ENCODE measurements around the gene GSDMA.

Gene GSDMA

GRCh38 chr17:39954876-39955275 lies 7.9 kb upstream of the GSDMA start:
- H2AFZ ChIP-seq (ENCODE audit: low read depth, low read length): no peak overlapping the region
- H3K23ac ChIP-seq (ENCODE audit: low read length in 2 of 2): no peak overlapping the region
- 51% methylated on average over 3 of the region's 4 CpGs for WGBS
- H2BK12ac ChIP-seq (ENCODE audit: low read length in 2 of 2): no peak overlapping the region
- peaks cover 9% of the 10 kb centered on the region for H3K4me1 ChIP-seq (ENCODE audit: control insufficient read depth, insufficient read depth, low read depth, low read length)
- no peak overlapping the region for H3K18ac ChIP-seq (ENCODE audit: low read depth in 1 of 2, low read length in 2 of 2)
- H3K9ac ChIP-seq (ENCODE audit: low read length): no peak overlapping the region
- no peak overlapping the region for H3K27ac ChIP-seq (ENCODE audit: low read length, poor library complexity, severe bottlenecking)
- H2BK5ac ChIP-seq (ENCODE audit: low read depth, low read length, poor library complexity, severe bottlenecking): no peak overlapping the region
- no peaks in the 10 kb centered on the region for H3K9me3 ChIP-seq (ENCODE audit: control insufficient read depth, low read length)
- no peaks in the 10 kb centered on the region for H3K36me3 ChIP-seq (ENCODE audit: control insufficient read depth in 1 of 2, insufficient read depth in 2 of 2, low read depth in 1 of 2, low read length in 2 of 2)
- H3K4ac ChIP-seq (ENCODE audit: low read depth in 1 of 2, low read length in 2 of 2): no peak overlapping the region
- peaks cover 0 to 4% of the 10 kb centered on the region in 2 experiments for H3K27me3 ChIP-seq (ENCODE audit: control insufficient read depth in 1 of 2, insufficient read depth in 1 of 2, low read length in 2 of 2)
- no peak overlapping the region for H2BK15ac ChIP-seq (ENCODE audit: low read depth, poor library complexity, severe bottlenecking)
- H2BK120ac ChIP-seq (ENCODE audit: low read depth, low read length): no peak overlapping the region
- no peak overlapping the region for H4K91ac ChIP-seq (ENCODE audit: low read length)
- H2AK5ac ChIP-seq (ENCODE audit: low read length, severe bottlenecking): no peak overlapping the region
- no peak overlapping the region for H3K4me2 ChIP-seq (ENCODE audit: low read length, poor library complexity, severe bottlenecking)
- no peak for DNase-seq
- H3K79me1 ChIP-seq (replicated peaks; ENCODE audit: low read length, poor library complexity, severe bottlenecking): no peaks in the 10 kb centered on the region
- H4K8ac ChIP-seq (ENCODE audit: low read length): no peak overlapping the region
- H3K14ac ChIP-seq (ENCODE audit: low read length in 2 of 2): peak overlapping the region in 1 of 2 experiments; percentile 2
- H3K4me3 ChIP-seq (ENCODE audit: insufficient read depth in 1 of 2, low read depth in 1 of 2, low read length in 2 of 2): no peak overlapping the region

GRCh38 chr17:39955726-39956225 lies 7.0 kb upstream of the GSDMA start:
- Histone ChIP-seq H2BK5ac (ENCODE audit: low read depth, low read length, poor library complexity, severe bottlenecking) (no peak overlapping the region), H3K27me3 (ENCODE audit: control insufficient read depth in 1 of 2, insufficient read depth in 1 of 2, low read length in 2 of 2) (peaks cover 0 to 4% of the 10 kb centered on the region in 2 experiments)

GRCh38 chr17:39960524-39961041 lies 2.2 kb upstream of the GSDMA start:
- 85% methylated on average over 8 of the region's 8 CpGs for WGBS
- Histone ChIP-seq H3K4me3 (ENCODE audit: insufficient read depth in 1 of 2, low read depth in 1 of 2, low read length in 2 of 2) (no peak overlapping the region), H2BK15ac (ENCODE audit: low read depth, poor library complexity, severe bottlenecking) (no peak overlapping the region), H3K27me3 (ENCODE audit: control insufficient read depth in 1 of 2, insufficient read depth in 1 of 2, low read length in 2 of 2) (peaks cover 3 to 16% of the 10 kb centered on the region in 2 experiments), H3K18ac (ENCODE audit: low read depth in 1 of 2, low read length in 2 of 2) (no peak overlapping the region), H3K79me1 (replicated peaks; ENCODE audit: low read length, poor library complexity, severe bottlenecking) (no peaks in the 10 kb centered on the region), H3K27ac (ENCODE audit: low read length, poor library complexity, severe bottlenecking) (no peak overlapping the region), H4K8ac (ENCODE audit: low read length) (no peak overlapping the region), H2BK120ac (ENCODE audit: low read depth, low read length) (no peak overlapping the region), H3K36me3 (ENCODE audit: control insufficient read depth in 1 of 2, insufficient read depth in 2 of 2, low read depth in 1 of 2, low read length in 2 of 2) (no peaks in the 10 kb centered on the region), H4K91ac (ENCODE audit: low read length) (no peak overlapping the region), H3K23ac (ENCODE audit: low read length in 2 of 2) (no peak overlapping the region), H3K9ac (ENCODE audit: low read length) (peak overlapping the region; percentile 15), H3K4ac (ENCODE audit: low read depth in 1 of 2, low read length in 2 of 2) (no peak overlapping the region), H3K4me1 (ENCODE audit: control insufficient read depth, insufficient read depth, low read depth, low read length) (peaks cover 2% of the 10 kb centered on the region), H3K14ac (ENCODE audit: low read length in 2 of 2) (no peak overlapping the region), H2BK12ac (ENCODE audit: low read length in 2 of 2) (no peak overlapping the region), H3K9me3 (ENCODE audit: control insufficient read depth, low read length) (no peaks in the 10 kb centered on the region), H2AK5ac (ENCODE audit: low read length, severe bottlenecking) (no peak overlapping the region), H3K4me2 (ENCODE audit: low read length, poor library complexity, severe bottlenecking) (no peak overlapping the region), H2BK5ac (ENCODE audit: low read depth, low read length, poor library complexity, severe bottlenecking) (no peak overlapping the region), H2AFZ (ENCODE audit: low read depth, low read length) (no peak overlapping the region)
- DNase-seq: no peak

More at GRCh38 chr17:39955726-39956225, 7.0 kb upstream of the GSDMA start:
- H3K14ac ChIP-seq (ENCODE audit: low read length in 2 of 2): no peak overlapping the region
- H4K8ac ChIP-seq (ENCODE audit: low read length): no peak overlapping the region
- no peaks in the 10 kb centered on the region for H3K9me3 ChIP-seq (ENCODE audit: control insufficient read depth, low read length)
- H3K4me3 ChIP-seq (ENCODE audit: insufficient read depth in 1 of 2, low read depth in 1 of 2, low read length in 2 of 2): no peak overlapping the region
- no peak overlapping the region for H2BK15ac ChIP-seq (ENCODE audit: low read depth, poor library complexity, severe bottlenecking)
- H3K79me1 ChIP-seq (replicated peaks; ENCODE audit: low read length, poor library complexity, severe bottlenecking): no peaks in the 10 kb centered on the region
- no peak overlapping the region for H3K4ac ChIP-seq (ENCODE audit: low read depth in 1 of 2, low read length in 2 of 2)
- no peak for DNase-seq
- H2AFZ ChIP-seq (ENCODE audit: low read depth, low read length): no peak overlapping the region
- H4K91ac ChIP-seq (ENCODE audit: low read length): no peak overlapping the region
- H3K36me3 ChIP-seq (ENCODE audit: control insufficient read depth in 1 of 2, insufficient read depth in 2 of 2, low read depth in 1 of 2, low read length in 2 of 2): no peaks in the 10 kb centered on the region
- 100% methylated on average over 1 of the region's 4 CpGs for whole genome bisulfite sequencing
- peaks cover 9% of the 10 kb centered on the region for H3K4me1 ChIP-seq (ENCODE audit: control insufficient read depth, insufficient read depth, low read depth, low read length)
- no peak overlapping the region for H2BK12ac ChIP-seq (ENCODE audit: low read length in 2 of 2)
- no peak overlapping the region for H2AK5ac ChIP-seq (ENCODE audit: low read length, severe bottlenecking)
- no peak overlapping the region for H3K27ac ChIP-seq (ENCODE audit: low read length, poor library complexity, severe bottlenecking)
- H3K23ac ChIP-seq (ENCODE audit: low read length in 2 of 2): no peak overlapping the region
- no peak overlapping the region for H3K18ac ChIP-seq (ENCODE audit: low read depth in 1 of 2, low read length in 2 of 2)
- no peak overlapping the region for H3K9ac ChIP-seq (ENCODE audit: low read length)
- no peak overlapping the region for H2BK120ac ChIP-seq (ENCODE audit: low read depth, low read length)
- no peak overlapping the region for H3K4me2 ChIP-seq (ENCODE audit: low read length, poor library complexity, severe bottlenecking)

- Histone ChIP-seq H3K18ac (ENCODE audit: low read depth in 1 of 2, low read length in 2 of 2) (no peak overlapping the region), H3K9me3 (ENCODE audit: control insufficient read depth, low read length) (no peaks in the 10 kb centered on the region), H3K79me1 (replicated peaks; ENCODE audit: low read length, poor library complexity, severe bottlenecking) (no peaks in the 10 kb centered on the region), H2BK5ac (ENCODE audit: low read depth, low read length, poor library complexity, severe bottlenecking) (no peak overlapping the region), H3K4me1 (ENCODE audit: control insufficient read depth, insufficient read depth, low read depth, low read length) (peaks cover 2% of the 10 kb centered on the region), H2BK120ac (ENCODE audit: low read depth, low read length) (no peak overlapping the region), H3K27me3 (ENCODE audit: control insufficient read depth in 1 of 2, insufficient read depth in 1 of 2, low read length in 2 of 2) (peaks cover 3 to 35% of the 10 kb centered on the region in 2 experiments), H3K36me3 (ENCODE audit: control insufficient read depth in 1 of 2, insufficient read depth in 2 of 2, low read depth in 1 of 2, low read length in 2 of 2) (no peaks in the 10 kb centered on the region), H3K27ac (ENCODE audit: low read length, poor library complexity, severe bottlenecking) (no peak overlapping the region), H2AFZ (ENCODE audit: low read depth, low read length) (no peak overlapping the region), H3K14ac (ENCODE audit: low read length in 2 of 2) (no peak overlapping the region), H3K4ac (ENCODE audit: low read depth in 1 of 2, low read length in 2 of 2) (no peak overlapping the region), H4K8ac (ENCODE audit: low read length) (no peak overlapping the region), H4K91ac (ENCODE audit: low read length) (no peak overlapping the region), H3K4me3 (ENCODE audit: insufficient read depth in 1 of 2, low read depth in 1 of 2, low read length in 2 of 2) (no peak overlapping the region), H2BK15ac (ENCODE audit: low read depth, poor library complexity, severe bottlenecking) (no peak overlapping the region), H3K9ac (ENCODE audit: low read length) (no peak overlapping the region), H2BK12ac (ENCODE audit: low read length in 2 of 2) (no peak overlapping the region), H3K4me2 (ENCODE audit: low read length, poor library complexity, severe bottlenecking) (no peak overlapping the region), H2AK5ac (ENCODE audit: low read length, severe bottlenecking) (no peak overlapping the region), H3K23ac (ENCODE audit: low read length in 2 of 2) (no peak overlapping the region)
- no peak for DNase-seq
- WGBS: 81% methylated on average over 6 of the region's 6 CpGs
These were observed 1.0 kb downstream of the GSDMA start for GRCh38 chr17:39963829-39964228.
